Femur (tissue), 1 donor: Measurements from ENCODE around the gene NOS1AP.

ENCODE experiments used
- DNase-seq: peaks from one replicate; pipeline ENCODE4 v3.0.0-alpha.2; 2017

The NOS1AP gene

GRCh38 chr1:162090378-162090777 is 20.9 kb downstream of the NOS1AP start:
- DNase-seq = no peak

DNA sequence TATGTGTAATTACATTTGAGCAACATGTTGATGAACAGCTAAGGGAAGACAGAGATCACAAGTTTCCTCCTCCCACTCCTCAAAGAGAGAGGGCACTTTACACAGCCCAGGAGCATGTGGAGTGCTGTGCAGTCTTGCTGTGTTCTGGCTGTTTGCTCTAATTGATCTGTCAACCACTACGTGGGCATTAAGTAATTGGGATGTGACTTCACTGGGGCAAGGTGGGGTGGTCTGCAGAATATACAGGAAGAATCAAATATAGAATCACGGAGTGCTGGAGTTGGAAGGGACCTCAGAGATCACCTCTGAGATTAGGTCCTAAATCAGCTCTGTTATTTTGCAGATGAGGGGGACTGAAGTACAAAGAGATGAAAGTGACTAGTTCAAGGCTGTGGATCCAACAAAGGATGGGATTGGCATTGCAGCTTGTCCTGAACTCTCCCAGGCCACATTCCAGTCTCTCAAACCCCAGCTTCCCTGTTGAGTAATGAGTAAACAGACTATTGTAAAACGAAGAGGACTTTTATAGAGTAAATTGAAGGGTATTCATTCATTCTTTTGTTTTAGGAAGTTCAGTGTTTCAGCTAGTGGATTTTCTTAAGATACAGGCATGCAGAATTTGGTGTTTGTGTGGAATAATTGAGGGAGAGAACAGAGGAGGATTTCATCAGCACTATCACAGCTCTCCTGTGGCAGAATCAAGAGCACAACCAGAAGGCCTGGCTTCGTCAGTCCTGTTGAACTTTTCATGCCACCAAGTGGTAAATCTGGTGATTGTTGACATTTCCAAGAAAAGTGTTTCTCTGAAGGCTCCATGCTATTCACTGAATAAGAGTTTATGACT is 22.4 kb downstream of the NOS1AP start:
- no peak for DNase-seq

- no peak for DNase-seq
Measured at GRCh38 chr1:162093095-162093494, 23.6 kb downstream of the NOS1AP start.

GRCh38 chr1:162094271-162094670 is 24.8 kb downstream of the NOS1AP start:
- no peak for DNase-seq

DNA sequence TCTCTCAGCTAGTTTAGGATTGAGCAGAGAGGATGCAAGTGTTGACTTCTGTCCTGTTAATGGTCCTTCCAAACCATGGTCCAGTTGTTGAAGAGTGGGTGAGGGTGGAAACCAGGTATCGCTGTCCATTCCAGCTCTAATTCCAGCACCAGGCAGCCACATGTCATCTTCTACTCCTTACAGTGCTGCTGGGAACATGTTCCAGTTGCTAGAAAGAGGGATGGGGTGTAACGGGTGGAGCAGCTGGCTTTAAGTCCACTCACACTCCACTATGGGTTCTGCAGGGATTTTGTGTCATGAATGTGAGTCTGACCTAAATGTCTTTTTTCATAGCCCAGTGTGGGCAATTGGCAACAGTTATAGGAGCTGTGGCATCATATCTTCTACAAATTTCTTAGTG is 25.2 kb downstream of the NOS1AP start:
- no peak for DNase-seq

DNA sequence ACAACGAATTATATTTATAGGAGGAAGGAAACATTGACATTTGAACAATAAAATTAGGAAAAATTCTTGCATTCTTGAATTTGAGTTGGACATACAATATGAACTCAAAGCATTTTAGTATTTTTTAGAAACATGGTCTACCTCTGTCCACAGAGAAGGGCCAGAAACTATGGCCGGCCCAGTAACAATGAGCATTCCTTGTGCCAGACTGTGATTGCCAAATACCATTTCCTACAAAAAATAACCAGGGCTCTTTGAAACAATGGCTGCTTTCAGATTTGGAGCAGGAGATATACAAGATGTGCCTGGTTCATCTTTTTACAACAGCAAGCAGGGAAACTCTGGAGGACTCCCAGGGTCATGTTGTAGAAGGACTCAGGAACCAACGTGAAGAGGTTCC is 38.4 kb downstream of the NOS1AP start:
- DNase-seq = no peak

DNA sequence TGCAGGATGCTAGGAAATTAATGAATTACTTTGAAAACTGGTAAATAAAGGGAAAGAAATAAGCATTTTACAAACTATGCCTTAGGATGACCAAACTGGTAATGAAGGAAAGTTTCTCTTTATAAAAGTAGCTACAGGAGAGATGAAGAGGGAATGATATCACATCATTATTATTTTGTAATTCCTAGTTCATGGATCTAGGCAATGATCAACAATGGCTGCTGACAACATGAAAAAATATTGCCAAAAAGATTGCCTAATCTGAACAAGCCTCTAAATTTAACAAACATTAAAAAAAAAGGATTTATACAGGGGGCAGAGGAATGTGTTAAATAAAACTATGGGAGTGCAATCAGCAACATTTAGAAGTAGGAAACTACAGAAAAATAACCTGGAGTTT is 38.9 kb downstream of the NOS1AP start:
- DNase-seq = no peak

DNA sequence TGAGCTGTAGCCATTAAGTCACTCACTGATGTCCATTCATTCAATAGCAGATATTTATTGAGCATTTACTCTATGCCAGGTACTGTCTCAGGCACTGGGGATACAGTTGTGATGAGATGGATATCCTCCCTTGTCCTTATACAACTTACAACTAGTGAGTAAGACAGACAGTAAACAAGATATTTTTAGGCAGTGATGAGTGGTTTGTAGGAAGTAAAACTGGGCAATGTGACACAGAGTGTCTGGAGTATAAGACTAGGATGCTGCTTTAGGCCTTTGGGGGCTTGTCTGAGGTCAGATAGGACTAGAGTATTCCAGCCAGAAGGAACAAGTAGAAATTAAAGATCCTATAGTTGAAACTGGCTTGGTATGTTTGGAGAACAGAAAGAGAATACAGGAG is 41.4 kb downstream of the NOS1AP start:
- DNase-seq = no peak

DNA sequence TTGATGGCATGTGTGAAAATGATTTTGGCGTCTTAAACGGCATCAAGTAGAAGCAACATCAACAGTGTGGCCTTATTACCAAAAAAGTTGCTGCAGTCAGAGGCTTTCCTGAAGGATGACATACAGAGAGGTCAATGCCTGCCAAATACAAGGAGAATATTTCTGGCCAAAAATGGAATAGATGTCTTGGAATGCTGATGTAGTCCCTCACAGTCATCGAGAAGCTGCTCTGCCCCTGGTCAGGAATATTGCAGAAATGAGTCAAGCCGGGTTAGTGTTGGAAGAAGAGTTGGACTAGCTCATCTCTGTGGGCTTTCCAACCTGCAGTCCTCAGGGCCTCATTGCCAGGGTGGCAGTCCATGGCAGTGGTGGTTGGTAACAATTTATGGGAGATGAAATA is 42.1 kb downstream of the NOS1AP start:
- DNase-seq = no peak

DNA sequence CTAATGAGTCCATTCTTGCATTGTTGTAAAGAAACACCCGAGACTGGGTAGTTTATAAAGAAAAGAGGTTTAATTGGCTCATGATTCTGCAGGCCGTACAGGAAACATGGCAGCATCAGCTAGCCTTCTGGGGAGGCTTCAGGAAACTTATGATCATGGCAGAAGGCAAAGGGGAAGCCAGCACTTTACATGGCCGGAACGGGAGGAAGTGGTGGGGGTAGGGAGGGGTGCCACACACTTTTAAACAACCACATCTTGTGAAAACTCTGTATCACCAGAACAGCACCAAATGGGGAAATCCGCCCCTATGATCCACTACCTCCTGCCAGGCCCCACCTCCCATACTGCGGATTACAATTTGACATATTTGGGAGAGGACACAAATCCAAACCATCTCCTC is 43.9 kb downstream of the NOS1AP start:
- no peak for DNase-seq

DNA sequence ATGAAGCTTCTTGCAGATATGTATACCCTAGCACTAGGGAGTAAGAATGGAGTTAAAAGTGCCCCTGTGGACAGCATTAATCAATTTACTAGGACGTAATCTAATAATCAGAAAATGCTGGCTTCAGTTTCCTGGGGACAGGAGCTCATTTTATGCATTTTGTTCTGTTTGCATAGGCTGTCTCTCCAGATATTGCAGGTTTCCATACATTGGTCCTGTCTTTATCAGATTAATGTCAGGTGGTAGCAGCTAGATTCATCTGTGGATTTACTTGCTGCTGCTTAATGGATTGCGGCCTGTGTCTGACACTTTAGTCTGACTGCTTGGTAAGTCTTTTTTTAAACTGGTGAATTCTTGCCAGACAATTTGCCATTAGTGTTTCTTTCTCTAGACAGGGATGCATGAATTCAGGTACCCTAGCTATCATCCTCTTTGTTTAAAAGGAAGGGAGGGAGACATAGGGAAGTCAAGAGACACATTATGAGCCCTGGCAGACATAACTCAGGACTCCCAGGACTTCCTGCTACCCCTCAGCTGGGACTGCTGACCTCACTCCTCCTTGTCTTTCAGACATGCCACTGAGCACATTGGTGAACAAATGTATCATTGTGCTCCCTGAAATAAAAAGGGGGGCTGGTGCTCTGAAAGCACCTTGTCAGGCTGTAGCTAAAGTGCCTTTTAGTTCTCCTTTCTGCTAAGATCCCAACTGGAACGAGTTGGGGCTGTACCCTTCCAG is 47.7 kb downstream of the NOS1AP start:
- DNase-seq = no peak

DNA sequence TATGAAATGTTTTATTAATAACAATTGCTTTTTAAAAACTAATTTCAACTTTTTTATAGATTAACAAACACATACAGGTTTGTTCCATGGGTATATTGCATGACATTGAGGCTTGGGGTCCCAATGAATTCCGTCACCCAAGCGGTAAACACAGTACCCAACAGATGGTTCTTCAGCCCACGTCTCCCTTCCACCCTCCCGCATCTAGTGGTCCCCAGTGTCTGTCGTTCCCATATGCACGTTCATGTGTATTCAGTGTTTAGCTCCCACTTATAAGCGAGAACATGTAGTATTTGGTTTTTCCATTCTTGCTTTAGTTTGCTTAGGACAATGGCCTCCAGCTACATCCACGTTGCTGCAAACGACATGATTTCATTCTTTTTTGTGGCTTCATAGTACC is 48.6 kb downstream of the NOS1AP start:
- DNase-seq = no peak

DNA sequence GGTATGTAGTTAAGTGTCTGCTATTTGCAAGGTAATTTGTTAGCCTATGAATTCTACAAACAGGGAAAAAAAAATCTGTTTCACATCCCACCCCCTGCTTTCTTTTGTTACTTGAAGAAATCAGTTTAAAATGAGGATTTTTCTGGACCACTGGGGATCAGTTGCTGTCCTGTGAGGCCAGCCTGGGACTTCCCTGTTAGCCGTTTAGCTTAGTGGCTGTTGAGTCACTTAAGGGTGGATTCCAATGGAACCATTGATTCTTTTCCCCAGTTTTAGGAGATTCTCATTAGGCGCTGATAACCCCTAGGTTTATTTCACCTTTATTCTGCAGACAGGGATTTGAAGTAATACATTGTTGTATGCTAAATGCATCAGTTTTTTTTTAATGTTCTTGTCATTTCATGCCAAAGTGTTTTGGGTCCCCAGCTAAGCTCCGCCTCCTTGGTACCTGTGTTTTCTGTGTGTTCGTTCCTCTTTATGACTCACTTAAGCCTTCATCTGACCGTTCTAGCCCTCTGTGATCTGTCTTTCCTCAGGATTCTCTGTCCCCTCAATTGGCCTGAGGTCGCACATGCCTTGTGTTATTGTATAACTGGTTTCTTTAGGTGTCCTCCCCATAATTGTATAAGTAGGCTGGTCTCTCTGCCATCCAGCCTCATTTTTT is 59.3 kb downstream of the NOS1AP start:
- DNase-seq = no peak

DNA sequence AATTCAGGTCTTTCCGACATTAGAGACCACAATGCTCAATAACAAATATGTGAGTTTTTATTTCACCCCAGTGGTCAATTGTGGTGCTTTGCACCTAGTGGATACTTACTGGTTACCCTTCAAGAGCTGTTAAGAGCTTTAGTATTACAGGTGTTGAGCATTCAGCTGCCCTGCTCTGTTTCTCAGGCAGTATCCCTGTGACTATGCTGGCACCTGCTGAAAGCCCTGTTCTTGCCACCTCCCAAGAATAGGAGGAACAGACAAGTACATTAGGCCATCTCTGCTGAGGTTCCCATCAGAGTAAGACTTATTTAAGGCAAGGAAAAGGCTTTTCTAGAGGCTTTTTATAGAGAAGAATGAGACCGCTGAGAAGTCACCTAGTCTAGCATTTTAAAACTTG is 60.8 kb downstream of the NOS1AP start:
- no peak for DNase-seq

- no peak for DNase-seq
Measured at GRCh38 chr1:162131400-162132321, 62.2 kb downstream of the NOS1AP start.

- DNase-seq = no peak
Measured at GRCh38 chr1:162133566-162133965, 64.1 kb downstream of the NOS1AP start.

DNA sequence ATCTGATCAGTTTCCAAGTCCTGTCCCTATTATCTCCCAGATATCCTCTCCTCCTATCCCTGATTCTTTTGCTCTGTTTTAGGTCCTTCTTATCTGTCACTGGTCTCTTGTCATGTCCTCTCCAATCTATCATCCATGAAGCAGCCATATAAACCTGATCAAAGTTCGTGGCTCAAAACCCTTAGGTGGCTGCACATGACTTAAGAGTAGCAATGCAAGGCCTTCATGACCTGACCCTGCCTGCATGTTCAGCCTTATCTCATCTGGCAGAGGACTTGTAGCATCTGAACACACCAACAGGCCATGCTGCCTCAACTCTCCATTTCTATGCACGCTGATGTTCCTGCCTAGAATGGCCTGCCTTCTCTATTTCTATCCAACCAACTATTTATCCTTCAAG is 65.2 kb downstream of the NOS1AP start:
- DNase-seq = no peak

GRCh38 chr1:162135271-162135775 is 65.8 kb downstream of the NOS1AP start:
- DNase-seq = no peak

GRCh38 chr1:162136760-162137159 is 67.3 kb downstream of the NOS1AP start:
- no peak for DNase-seq

- DNase-seq = no peak
Measured at GRCh38 chr1:162137179-162137960, 67.9 kb downstream of the NOS1AP start.

DNA sequence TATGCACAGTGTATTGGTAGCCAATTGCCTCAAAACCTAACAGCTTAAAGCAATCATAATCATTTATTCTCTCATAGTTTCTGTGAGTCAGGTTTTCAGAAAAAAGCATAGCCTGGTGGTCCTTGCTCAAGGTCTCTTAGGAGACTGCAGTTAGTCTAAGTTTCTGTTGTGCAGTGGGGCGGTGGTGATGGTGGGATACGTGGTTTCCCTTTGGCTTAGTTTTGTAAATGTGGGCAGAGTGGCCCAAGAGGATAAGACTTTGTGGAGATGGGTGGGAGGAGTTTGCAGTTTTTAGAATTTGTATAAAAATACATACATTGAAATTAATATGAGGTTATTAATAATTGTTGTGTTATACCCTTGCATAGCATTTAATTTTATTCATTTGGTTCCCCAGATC is 68.6 kb downstream of the NOS1AP start:
- DNase-seq = no peak
